Esophagus muscularis mucosa (tissue), 4 donors: ENCODE measurements around the gene RASL11A. TPM values are rescaled to one million over a fixed set of nuclear protein-coding genes. Genes with fewer than 3 reads are reported as not detected.

Experiments used
- DNase-seq: peaks from one replicate; pipeline ENCODE4 v3.0.0-alpha.2; 2017; ENCODE audit errors: extremely low spot score
- H3K27ac ChIP-seq, 4 donors: fragments of 200-600 bp; sonication (generic); replicated peaks in 1 of 4; 1 replicate in 3 of 4; 2 replicates in 1 of 4; pipeline ENCODE4 v1.5.1; 2016 to 2019; ENCODE audit warnings: mild to moderate bottlenecking in 1 of 4
- H3K27me3 ChIP-seq, 4 donors: fragments of 200-600 bp; sonication (generic); one replicate each; pipeline versions ENCODE4 v1.5.1 to v1.6.0; 2016 to 2019
- H3K36me3 ChIP-seq, 4 donors: fragments of 200-600 bp; sonication (generic); one replicate each; pipeline ENCODE4 v1.5.1; 2016 to 2019
- H3K4me1 ChIP-seq, 4 donors: fragments of 200-600 bp; sonication (generic); one replicate each; pipeline ENCODE4 v1.5.1; 2016 to 2019
- H3K4me3 ChIP-seq, 4 donors: fragments of 200-600 bp; sonication (generic); 1 replicate in 2 of 4; 2 replicates in 2 of 4; pipeline ENCODE4 v1.5.1; 2016 to 2019; ENCODE audit warnings: mild to moderate bottlenecking in 4 of 4, moderate library complexity in 1 of 4
- H3K9me3 ChIP-seq, 4 donors: fragments of 200-600 bp; sonication (generic); 1 replicate in 3 of 4; 2 replicates in 1 of 4; pipeline ENCODE4 v1.5.1; 2016 to 2019
- EP300 ChIP-seq: sonication (generic); formaldehyde crosslinking; IDR thresholded peaks from one replicate; pipeline ENCODE4 v1.6.1; 2017; ENCODE audit warnings: antibody characterized with exemption
- POLR2A ChIP-seq: fragments of 450-650 bp; IDR thresholded peaks from one replicate; pipeline ENCODE4 v1.6.1; 2017; ENCODE audit warnings: antibody characterized with exemption, moderate library complexity, mild to moderate bottlenecking, low read depth
- POLR2AphosphoS5 ChIP-seq, 2 donors: sonication (generic); formaldehyde crosslinking; IDR thresholded peaks; one replicate each; pipeline ENCODE4 v1.6.1; 2017; ENCODE audit warnings: antibody characterized with exemption in 2 of 2
- WGBS: methylation state at CpG from one replicate; pipeline ENCODE4 v1.1.5; 2018; 5-methylcytosine and 5-hydroxymethylcytosine counted together
- intact Hi-C: fragments of 100-400 bp; cut with DNase I; formaldehyde crosslinking; loops from one replicate; pipeline ENCODE4 v1.15.1; 2023
- total RNA-seq, 4 donors: library from RNA; depleted of rRNA; stranded (reverse); fragments of >200 nt; gene quantifications; one replicate each; pipeline versions ENCODE4 v1.1.0 to v1.2.1, GENCODE V29; 2016
- TF ChIP-seq, protein P1 (sequence below), 3 experiments: fragments of 200-600 bp in 2 of 3; fragments of 450-650 bp in 1 of 3; sonication (generic) in 2 of 3; IDR thresholded peaks; one replicate each; pipeline ENCODE4 v1.5.1; 2017 to 2019; ENCODE audit warnings: antibody characterized with exemption in 3 of 3, mild to moderate bottlenecking in 2 of 3, moderate library complexity in 1 of 3

RASL11A gene
- total RNA-seq, 4 donors from 2014 or later: 11.2 to 98.9 (median 41.1) TPM

DNA sequence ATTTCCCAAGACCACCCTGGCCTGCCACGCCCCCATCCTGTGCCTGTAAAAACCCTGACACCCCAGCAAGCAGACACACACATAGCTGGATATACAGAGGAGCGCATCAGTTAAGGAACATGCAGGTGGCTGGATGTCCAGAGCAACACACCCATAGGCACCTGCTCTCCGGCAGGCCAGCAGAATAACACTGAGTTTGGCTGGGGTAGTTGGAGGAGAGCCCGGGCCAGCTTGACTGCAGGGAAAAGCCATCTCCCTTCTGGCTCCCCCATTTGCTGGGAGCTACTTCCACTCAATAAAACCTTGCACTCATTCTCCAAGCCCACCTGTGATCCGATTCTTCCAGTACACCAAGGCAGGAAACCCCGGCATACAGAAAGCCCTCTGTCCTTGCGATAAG, 8.9 kb downstream of the RASL11A start:
- intact Hi-C loops: loop anchor here (10.0 kb wide), 2 partner anchors 175 to 335 kb away; partner anchors contain the start of gene MTIF3

DNA sequence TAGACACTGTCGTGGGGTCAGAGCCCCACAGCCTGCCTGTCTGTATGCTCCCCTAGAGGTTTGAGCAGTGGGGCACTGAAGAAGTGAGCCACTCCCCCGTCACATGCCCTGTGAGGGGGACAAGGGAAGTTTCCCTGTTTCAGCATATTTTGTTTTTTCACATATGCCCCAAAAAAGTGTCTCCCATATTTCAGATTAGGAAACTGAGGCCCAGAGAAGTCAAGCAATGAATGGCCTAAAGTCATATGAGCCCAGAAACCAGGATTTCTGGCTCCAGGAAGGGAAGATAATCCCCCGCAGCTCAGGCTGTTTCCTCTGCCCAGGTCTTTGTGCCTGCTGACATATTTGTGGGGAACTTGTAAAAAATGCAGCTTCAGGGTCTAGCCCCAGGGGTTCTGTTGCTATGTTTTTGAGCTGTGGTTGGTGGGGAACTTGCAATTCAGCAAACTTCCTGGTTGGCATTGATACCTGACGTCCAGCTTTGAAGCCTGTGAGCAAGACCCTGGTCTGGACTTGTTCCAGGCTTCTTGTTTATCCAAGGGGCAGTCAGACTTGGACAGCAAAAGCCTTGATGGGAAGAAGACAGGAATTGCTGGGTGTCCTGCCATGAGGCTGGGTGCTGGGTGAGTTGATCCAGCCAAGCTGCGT, 9.5 kb downstream of the RASL11A start:
- H3K27ac ChIP-seq: no peak overlapping the region
- TF ChIP-seq POLR2A (no peak), EP300 (no peak), POLR2AphosphoS5 (IDR thresholded peaks at IDR 0.05) (no peak)
- TF ChIP-seq, protein P1, sequence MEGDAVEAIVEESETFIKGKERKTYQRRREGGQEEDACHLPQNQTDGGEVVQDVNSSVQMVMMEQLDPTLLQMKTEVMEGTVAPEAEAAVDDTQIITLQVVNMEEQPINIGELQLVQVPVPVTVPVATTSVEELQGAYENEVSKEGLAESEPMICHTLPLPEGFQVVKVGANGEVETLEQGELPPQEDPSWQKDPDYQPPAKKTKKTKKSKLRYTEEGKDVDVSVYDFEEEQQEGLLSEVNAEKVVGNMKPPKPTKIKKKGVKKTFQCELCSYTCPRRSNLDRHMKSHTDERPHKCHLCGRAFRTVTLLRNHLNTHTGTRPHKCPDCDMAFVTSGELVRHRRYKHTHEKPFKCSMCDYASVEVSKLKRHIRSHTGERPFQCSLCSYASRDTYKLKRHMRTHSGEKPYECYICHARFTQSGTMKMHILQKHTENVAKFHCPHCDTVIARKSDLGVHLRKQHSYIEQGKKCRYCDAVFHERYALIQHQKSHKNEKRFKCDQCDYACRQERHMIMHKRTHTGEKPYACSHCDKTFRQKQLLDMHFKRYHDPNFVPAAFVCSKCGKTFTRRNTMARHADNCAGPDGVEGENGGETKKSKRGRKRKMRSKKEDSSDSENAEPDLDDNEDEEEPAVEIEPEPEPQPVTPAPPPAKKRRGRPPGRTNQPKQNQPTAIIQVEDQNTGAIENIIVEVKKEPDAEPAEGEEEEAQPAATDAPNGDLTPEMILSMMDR (IDR thresholded peaks at IDR 0.05): no peak
- no peaks in the 10 kb centered on the region for H3K4me1 ChIP-seq
- H3K36me3 ChIP-seq: no peaks in the 10 kb centered on the region
- no peak overlapping the region for H3K4me3 ChIP-seq
- no peak for DNase-seq
- 57% methylated on average over 5 of the region's 5 CpGs for WGBS
- H3K27me3 ChIP-seq: no peaks in the 10 kb centered on the region
- intact Hi-C loops: loop anchor here (5.0 kb wide), 1 partner anchor 293 kb away; no protein-coding TSS in a partner anchor
- no peaks in the 10 kb centered on the region for H3K9me3 ChIP-seq

More for the DNA sequence above, 8.9 kb downstream of the RASL11A start:
- no peak overlapping the region for H3K27ac ChIP-seq
- no peaks in the 10 kb centered on the region for H3K9me3 ChIP-seq
- TF ChIP-seq, protein P1 (IDR thresholded peaks at IDR 0.05): no peak
- TF ChIP-seq POLR2A (no peak), EP300 (no peak), POLR2AphosphoS5 (IDR thresholded peaks at IDR 0.05) (no peak)
- 91% methylated on average over 7 of the region's 7 CpGs for WGBS
- H3K4me3 ChIP-seq: no peak overlapping the region
- H3K4me1 ChIP-seq: peaks cover 0 to 1% (median 0%) of the 10 kb centered on the region in 4 donors
- H3K27me3 ChIP-seq: no peaks in the 10 kb centered on the region
- DNase-seq: no peak
- H3K36me3 ChIP-seq: no peaks in the 10 kb centered on the region

DNA sequence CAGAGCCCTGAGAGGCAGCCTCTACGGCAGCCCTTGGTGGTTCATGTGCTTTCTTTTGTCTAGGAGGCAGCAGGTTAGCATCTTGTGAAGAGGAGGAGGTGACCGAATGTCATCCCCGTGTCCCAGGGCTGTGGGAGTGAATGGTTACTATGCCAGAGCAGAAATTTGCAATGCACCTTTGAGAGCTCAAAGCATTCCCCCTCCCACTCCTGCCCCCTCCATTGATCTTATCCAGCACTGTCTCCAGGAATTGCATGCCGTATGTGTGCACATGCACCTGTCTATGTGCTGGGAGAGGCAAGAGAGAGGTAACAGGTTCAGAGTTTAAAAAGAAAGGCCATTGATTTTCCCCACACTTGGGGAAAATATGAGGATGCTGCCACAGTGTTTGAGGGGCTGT, 10.2 kb downstream of the RASL11A start:
- no peak for DNase-seq
- TF ChIP-seq EP300 (no peak), POLR2A (no peak), POLR2AphosphoS5 (IDR thresholded peaks at IDR 0.05) (no peak)
- TF ChIP-seq, protein P1 (IDR thresholded peaks at IDR 0.05): no peak
- no peaks in the 10 kb centered on the region for H3K36me3 ChIP-seq
- H3K9me3 ChIP-seq: no peaks in the 10 kb centered on the region
- no peaks in the 10 kb centered on the region for H3K4me1 ChIP-seq
- WGBS: 79% methylated on average over 4 of the region's 4 CpGs
- intact Hi-C loops: loop anchor here (5.0 kb wide), 1 partner anchor 294 kb away; no protein-coding TSS in a partner anchor
- H3K27me3 ChIP-seq: no peaks in the 10 kb centered on the region
- H3K4me3 ChIP-seq: no peak overlapping the region
- H3K27ac ChIP-seq: no peak overlapping the region

DNA sequence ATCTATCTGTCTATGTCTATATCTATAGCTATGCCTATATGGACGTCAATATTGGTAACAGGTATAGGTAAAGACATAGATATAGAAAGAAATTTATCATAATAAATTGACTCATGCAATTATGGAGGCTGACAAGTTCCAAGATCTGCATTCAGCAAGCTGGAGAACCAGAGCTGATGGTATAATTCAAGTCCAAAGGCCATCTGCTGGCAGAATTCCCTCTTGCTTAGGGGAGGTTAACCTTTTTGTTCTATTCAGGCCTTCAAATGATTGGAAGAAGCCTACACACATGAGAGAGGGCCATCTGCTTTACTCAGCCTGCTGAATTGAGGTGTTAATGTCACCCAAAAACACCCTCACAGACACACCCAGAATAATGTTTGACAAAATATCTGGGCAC, 10.8 kb downstream of the RASL11A start:
- Histone ChIP-seq H3K36me3 (no peaks in the 10 kb centered on the region), H3K4me3 (no peak overlapping the region), H3K27me3 (no peaks in the 10 kb centered on the region), H3K9me3 (no peaks in the 10 kb centered on the region), H3K27ac (no peak overlapping the region), H3K4me1 (no peaks in the 10 kb centered on the region)
- TF ChIP-seq POLR2AphosphoS5 (IDR thresholded peaks at IDR 0.05): no peak
- 81% methylated on average over 1 of the region's 1 CpG for whole genome bisulfite sequencing
- intact Hi-C loops: loop anchor here (5.0 kb wide), 1 partner anchor 294 kb away; no protein-coding TSS in a partner anchor
- no peak for DNase-seq

DNA sequence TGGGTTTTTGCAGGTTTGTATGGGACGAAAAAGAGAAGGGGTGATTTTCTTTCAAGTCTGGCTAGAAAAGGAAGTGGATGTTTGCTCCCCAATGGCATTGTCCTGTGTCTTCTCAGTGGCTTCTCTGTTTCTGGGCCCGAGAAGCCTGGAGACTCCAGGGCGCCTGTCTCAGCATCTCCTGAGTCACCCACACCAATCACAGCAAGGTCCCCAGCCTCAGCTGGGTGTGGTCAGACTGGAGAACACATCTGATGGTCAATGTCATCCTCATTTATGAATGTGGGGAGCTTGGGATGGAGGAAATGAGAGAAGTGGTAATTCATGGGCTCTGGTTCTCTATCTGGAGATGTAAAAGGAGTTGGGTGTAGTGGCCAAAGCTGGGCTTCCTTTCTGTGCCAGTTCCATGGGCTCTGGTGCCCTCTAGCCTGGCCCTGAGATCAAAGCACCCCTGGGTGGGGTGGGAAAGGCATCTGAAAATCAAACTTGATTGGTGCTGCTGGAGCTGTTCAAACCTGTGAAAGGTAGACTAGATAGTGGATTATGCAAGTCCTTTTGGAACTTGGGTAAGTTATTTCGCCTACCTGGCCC, 13.4 kb downstream of the RASL11A start:
- Histone ChIP-seq H3K4me3 (no peak overlapping the region), H3K4me1 (no peaks in the 10 kb centered on the region), H3K27me3 (no peaks in the 10 kb centered on the region), H3K9me3 (no peaks in the 10 kb centered on the region), H3K27ac (no peak overlapping the region), H3K36me3 (no peaks in the 10 kb centered on the region)
- intact Hi-C loops: loop anchor here (5.0 kb wide), 1 partner anchor 297 kb away; no protein-coding TSS in a partner anchor
- no peak for DNase-seq
- TF ChIP-seq POLR2AphosphoS5 (IDR thresholded peaks at IDR 0.05) (no peak), POLR2A (no peak)
- TF ChIP-seq, protein P1 (IDR thresholded peaks at IDR 0.05): peak; percentile 21 to 47 (median 42)
- WGBS: 82% methylated on average over 4 of the region's 4 CpGs
